Measurements from ENCODE around the gene VSIR.

VSIR gene

GRCh38 chr10:71712572-71713134 lies 60.7 kb downstream of the VSIR start:
- TF ChIP-seq EZH2phosphoT487 (conservative IDR thresholded peaks at IDR 0.05; ENCODE audit: low read length) (no peak), CTCF (IDR thresholded peaks at IDR 0.05; ENCODE audit: insufficient read depth, low read length, poor library complexity, severe bottlenecking) (no peak)
- no peaks in the 10 kb centered on the region for H3K79me2 ChIP-seq (ENCODE audit: insufficient read depth, low read length)
- H4K20me1 ChIP-seq (ENCODE audit: low read depth, low read length): no peaks in the 10 kb centered on the region
- H3F3A ChIP-seq (ENCODE audit: insufficient read depth): no peaks in the 10 kb centered on the region
- H2AFZ ChIP-seq (ENCODE audit: low read depth, low read length, severe bottlenecking): no peak overlapping the region
- H3K9ac ChIP-seq (ENCODE audit: low read length): no peak overlapping the region
- no peak overlapping the region for H3K4me3 ChIP-seq (ENCODE audit: insufficient read depth, low read length, poor library complexity, severe bottlenecking)
- H3K27me3 ChIP-seq (ENCODE audit: low read length): no peaks in the 10 kb centered on the region
- no peaks in the 10 kb centered on the region for H3K9me3 ChIP-seq (ENCODE audit: insufficient read depth, low read length)
- no peaks in the 10 kb centered on the region for H3K36me3 ChIP-seq (ENCODE audit: low read length)
- no peak overlapping the region for H3K27ac ChIP-seq (ENCODE audit: low read depth, low read length)
- no peak overlapping the region for H3K4me2 ChIP-seq (ENCODE audit: low read depth, low read length, poor library complexity, severe bottlenecking)
- H3K9me2 ChIP-seq (replicated peaks; ENCODE audit: insufficient read depth, low read length): no peaks in the 10 kb centered on the region

GRCh38 chr10:71712170-71712569 lies 61.1 kb downstream of the VSIR start:
- Histone ChIP-seq H3K9ac (ENCODE audit: low read length) (no peak overlapping the region), H3K36me3 (ENCODE audit: low read length) (no peaks in the 10 kb centered on the region), H3K9me2 (replicated peaks; ENCODE audit: insufficient read depth, low read length) (no peaks in the 10 kb centered on the region), H3K9me3 (ENCODE audit: insufficient read depth, low read length) (no peaks in the 10 kb centered on the region), H4K20me1 (ENCODE audit: low read depth, low read length) (no peaks in the 10 kb centered on the region), H3K79me2 (ENCODE audit: insufficient read depth, low read length) (no peaks in the 10 kb centered on the region), H3F3A (ENCODE audit: insufficient read depth) (no peaks in the 10 kb centered on the region), H2AFZ (ENCODE audit: low read depth, low read length, severe bottlenecking) (no peak overlapping the region), H3K27me3 (ENCODE audit: low read length) (no peaks in the 10 kb centered on the region), H3K4me2 (ENCODE audit: low read depth, low read length, poor library complexity, severe bottlenecking) (no peak overlapping the region), H3K27ac (ENCODE audit: low read depth, low read length) (no peak overlapping the region), H3K4me3 (ENCODE audit: insufficient read depth, low read length, poor library complexity, severe bottlenecking) (no peak overlapping the region)
- TF ChIP-seq CTCF (IDR thresholded peaks at IDR 0.05; ENCODE audit: insufficient read depth, low read length, poor library complexity, severe bottlenecking): no peak
- no peak for TF ChIP-seq EZH2phosphoT487 (conservative IDR thresholded peaks at IDR 0.05; ENCODE audit: low read length)

GRCh38 chr10:71711052-71711623 lies 62.2 kb downstream of the VSIR start:
- Histone ChIP-seq H3K79me2 (ENCODE audit: insufficient read depth, low read length) (no peaks in the 10 kb centered on the region), H3K9me3 (ENCODE audit: insufficient read depth, low read length) (no peaks in the 10 kb centered on the region), H3K4me2 (ENCODE audit: low read depth, low read length, poor library complexity, severe bottlenecking) (no peak overlapping the region), H2AFZ (ENCODE audit: low read depth, low read length, severe bottlenecking) (no peak overlapping the region), H3F3A (ENCODE audit: insufficient read depth) (no peaks in the 10 kb centered on the region), H3K36me3 (ENCODE audit: low read length) (no peaks in the 10 kb centered on the region), H3K9me2 (replicated peaks; ENCODE audit: insufficient read depth, low read length) (no peaks in the 10 kb centered on the region), H3K4me3 (ENCODE audit: insufficient read depth, low read length, poor library complexity, severe bottlenecking) (no peak overlapping the region), H4K20me1 (ENCODE audit: low read depth, low read length) (no peaks in the 10 kb centered on the region), H3K27me3 (ENCODE audit: low read length) (no peaks in the 10 kb centered on the region), H3K9ac (ENCODE audit: low read length) (no peak overlapping the region), H3K27ac (ENCODE audit: low read depth, low read length) (no peak overlapping the region)
- no peak for TF ChIP-seq EZH2phosphoT487 (conservative IDR thresholded peaks at IDR 0.05; ENCODE audit: low read length)
- TF ChIP-seq CTCF (IDR thresholded peaks at IDR 0.05; ENCODE audit: insufficient read depth, low read length, poor library complexity, severe bottlenecking): no peak
